K562 (cell line): ENCODE measurements around the gene RBFOX2. TPM values are rescaled to one million over a fixed set of nuclear protein-coding genes. Genes with fewer than 3 reads are reported as not detected.

Experiments
- ATAC-seq: fragments of 200-7000 bp; cut with Tn5 transposase; 3 replicates; pipeline ENCODE4 v1.9.1; 2020; ENCODE audit warnings: moderate library complexity
- BruUV-seq: library from RNA; stranded (reverse); fragments of 400-500 nt; replicated peaks from 2 replicates; lab custom pipeline; 2021; lab: Mats Ljungman, UMichigan
- CTCF ChIA-PET: fragments of 300-600 bp; formaldehyde crosslinking; extraction: SDS; loops from one replicate; lab custom pipeline; 2021; ENCODE audit warnings: low intra/inter-chr PET ratio; lab: Yijun Ruan, JAX
- POLR2A ChIA-PET: fragments of 300-600, 350-650 bp; sonication (Branson Sonifier 250); formaldehyde crosslinking; extraction: SDS; loops from one replicate; lab custom pipeline; 2021; ENCODE audit warnings: antibody characterized with exemption, inconsistent platforms; lab: Yijun Ruan, JAX
- DNase-seq, 4 experiments: peaks; one replicate each; pipeline versions ENCODE4 v3.0.0 to v3.0.0-alpha.2; 2011 to 2018; ENCODE audit warnings: low spot score in 3 of 4, mixed read lengths in 3 of 4; ENCODE audit errors: extremely low read depth in 1 of 4
- FAIRE-seq: peaks from 2 replicates; lab custom pipeline; 2011; peaks lifted over from hg19 to GRCh38; lab: Jason Lieb, UNC
- H2AFZ ChIP-seq: 2 replicates; pipeline ENCODE4 v1.6.0; 2011; ENCODE audit warnings: low read depth, low read length, control low read depth, inconsistent platforms
- H3K27ac ChIP-seq: fragments of 200-600 bp; 3 replicates; pipeline ENCODE4 v1.8.0; 2011; ENCODE audit warnings: low read depth, mild to moderate bottlenecking, control low read depth, inconsistent platforms, low read length, moderate library complexity, mixed read lengths; ENCODE audit errors: extremely low read depth
- H3K27me3 ChIP-seq, 2 experiments: fragments of 300-600 bp in 1 of 2; 2 replicates in 1 of 2; 3 replicates in 1 of 2; pipeline versions ENCODE4 v1.6.0 to v1.8.0; 2011; ENCODE audit warnings: inconsistent platforms in 2 of 2, low read length in 2 of 2, mild to moderate bottlenecking in 1 of 2, mixed read lengths in 1 of 2, moderate library complexity in 1 of 2; ENCODE audit not compliant: control insufficient read depth in 2 of 2, insufficient read depth in 2 of 2
- H3K36me3 ChIP-seq: fragments of 300-600 bp; 3 replicates; pipeline ENCODE4 v1.8.0; 2011; ENCODE audit warnings: mild to moderate bottlenecking, low read length, inconsistent platforms; ENCODE audit not compliant: control insufficient read depth, insufficient read depth
- H3K4me1 ChIP-seq, 2 experiments: fragments of 200-600 bp in 1 of 2; replicated peaks in 1 of 2; 2 replicates in 1 of 2; 3 replicates in 1 of 2; pipeline versions ENCODE4 v1.5.1 to v1.8.0; 2011; ENCODE audit warnings: inconsistent platforms in 2 of 2, low read length in 2 of 2, mild to moderate bottlenecking in 1 of 2, mixed read lengths in 1 of 2, moderate library complexity in 1 of 2; ENCODE audit not compliant: control insufficient read depth in 2 of 2, insufficient read depth in 2 of 2
- H3K4me2 ChIP-seq: 2 replicates; pipeline ENCODE4 v1.6.1; 2011; ENCODE audit warnings: low read length, control low read depth, inconsistent platforms, mixed read lengths; ENCODE audit not compliant: insufficient read depth
- H3K4me3 ChIP-seq: fragments of 200-600 bp; sonication (generic), shearing (Covaris generic); 2 replicates; pipeline ENCODE4 v1.5.1; 2016; ENCODE audit warnings: control low read depth, inconsistent platforms
- H3K79me2 ChIP-seq: fragments of 200-600 bp; 3 replicates; pipeline ENCODE4 v1.8.0; 2011; ENCODE audit warnings: low read length, inconsistent platforms; ENCODE audit not compliant: control insufficient read depth, insufficient read depth
- H3K9ac ChIP-seq, 2 experiments: 2 replicates each; pipeline versions ENCODE4 v1.6.0 to v1.6.1; 2011; ENCODE audit warnings: low read depth in 2 of 2, low read length in 2 of 2, control low read depth in 1 of 2, inconsistent platforms in 1 of 2, mild to moderate bottlenecking in 1 of 2, mixed read lengths in 1 of 2; ENCODE audit not compliant: insufficient read depth in 1 of 2
- H3K9me1 ChIP-seq: one replicate; pipeline ENCODE4 v1.6.0; 2011; ENCODE audit warnings: inconsistent platforms, mild to moderate bottlenecking, low read length, moderate library complexity; ENCODE audit not compliant: control insufficient read depth, insufficient read depth
- H3K9me3 ChIP-seq: replicated peaks from 2 replicates; pipeline ENCODE4 v1.5.1; 2011; ENCODE audit warnings: low read depth, low read length, inconsistent platforms; ENCODE audit not compliant: control insufficient read depth, insufficient read depth
- H4K20me1 ChIP-seq: replicated peaks from 2 replicates; pipeline ENCODE4 v1.6.1; 2011; ENCODE audit warnings: low read length, inconsistent platforms, mixed read lengths; ENCODE audit not compliant: control insufficient read depth, insufficient read depth
- ARID1B ChIP-seq: fragments of 450-650 bp; IDR thresholded peaks from 2 replicates; pipeline ENCODE4 v1.6.1; 2016; ENCODE audit warnings: antibody characterized with exemption, mild to moderate bottlenecking, inconsistent platforms
- CBFB ChIP-seq: sonication (generic); formaldehyde crosslinking; IDR thresholded peaks from 2 replicates; pipeline ENCODE4 v1.4.0; 2020; ENCODE audit warnings: mild to moderate bottlenecking, missing genetic modification reagents
- CEBPG ChIP-seq, 3 experiments: fragments of 200-800 bp in 1 of 3; sonication (Bioruptor generic) in 1 of 3; sonication (generic) in 1 of 3; formaldehyde crosslinking in 1 of 3; IDR thresholded peaks in 2 of 3; conservative IDR thresholded peaks in 1 of 3; 2 replicates each; pipeline versions ENCODE4 v1.6.1 to v1.8.0; 2016 to 2022; ENCODE audit warnings: missing compliant biosample characterization in 2 of 3, missing genetic modification characterization in 2 of 3, mild to moderate bottlenecking in 1 of 3, missing genetic modification reagents in 1 of 3
- MAZ ChIP-seq, 2 experiments: fragments of 450-650 bp in 1 of 2; sonication (generic) in 1 of 2; formaldehyde crosslinking; IDR thresholded peaks in 1 of 2; conservative IDR thresholded peaks in 1 of 2; 2 replicates each; pipeline versions ENCODE4 v1.4.0 to v1.5.0; 2020; ENCODE audit warnings: mild to moderate bottlenecking in 1 of 2, missing genetic modification reagents in 1 of 2
- SMARCE1 ChIP-seq: fragments of 450-650 bp; IDR thresholded peaks from 2 replicates; pipeline ENCODE4 v1.7.1; 2016; ENCODE audit warnings: mild to moderate bottlenecking
- SPI1 ChIP-seq: IDR thresholded peaks from 2 replicates; pipeline ENCODE4 v1.6.1; 2011; ENCODE audit warnings: low read depth, low read length, control low read depth, borderline replicate concordance
- SRSF3 ChIP-seq: fragments of 200-400 bp; formaldehyde crosslinking; IDR thresholded peaks from 2 replicates; pipeline ENCODE4 v1.6.1; 2016; ENCODE audit warnings: mild to moderate bottlenecking, low read length, moderate library complexity; ENCODE audit not compliant: insufficient read depth
- ZNF584 ChIP-seq: fragments of 200-800 bp; sonication (Bioruptor generic); IDR thresholded peaks from 2 replicates; pipeline ENCODE4 v1.6.1; 2016; ENCODE audit warnings: low read depth, mild to moderate bottlenecking, missing genetic modification characterization, missing compliant biosample characterization
- WGBS: fragments of 100-300 bp; shearing (Covaris generic); methylation state at CpG from one replicate; pipeline ENCODE4 v1.1.6; 2016; ENCODE audit warnings: low coverage, mixed read lengths; ENCODE audit not compliant: insufficient coverage; ENCODE audit errors: missing lambda C conversion rate; 5-methylcytosine and 5-hydroxymethylcytosine counted together
- in situ Hi-C: fragments of 300-500 bp; cut with MboI; formaldehyde crosslinking; loops from 4 replicates; pipeline ENCODE4 v1.15.0; 2018; ENCODE audit warnings: inconsistent platforms, mixed read lengths
- intact Hi-C: fragments of 100-400 bp; cut with micrococcal nuclease; formaldehyde crosslinking; loops from 2 replicates; pipeline ENCODE4 v1.14.2; 2022
- polyA plus RNA-seq, 8 experiments: library from polyadenylated mRNA; depleted of rRNA in 4 of 8; stranded (reverse) in 5 of 8; unstranded in 3 of 8; fragments of >200 nt; fragmentation: Nextera tagmentation in 2 of 8; fragmentation: Illumina TruSeq in 1 of 8; extraction: Ambion mirVana in 2 of 8; extraction: Trizol in 1 of 8; gene quantifications; 2 replicates each; pipeline versions ENCODE4 v1.2.1 to v1.2.3, GENCODE V29; 2011 to 2014; ENCODE audit warnings: inconsistent platforms in 1 of 8, missing spikeins in 1 of 8
- total RNA-seq, 7 experiments: library from RNA; depleted of rRNA in 6 of 7; stranded (reverse); fragments of >200 nt in 6 of 7; fragmentation: Illumina TruSeq in 2 of 7; extraction: Trizol in 2 of 7; gene quantifications; 2 replicates each; pipeline versions ENCODE4 v1.2.1 to v1.2.3, GENCODE V29; 2011 to 2021; ENCODE audit warnings: low replicate concordance in 1 of 7
- TF ChIP-seq, protein P1 (sequence below): sonication (generic); formaldehyde crosslinking; IDR thresholded peaks from 2 replicates; pipeline ENCODE4 v1.8.1; 2022; ENCODE audit warnings: missing genetic modification reagents
- TF ChIP-seq, protein P2 (sequence below), 2 experiments: fragments of 450-650 bp in 1 of 2; sonication (generic) in 1 of 2; formaldehyde crosslinking in 1 of 2; IDR thresholded peaks in 1 of 2; conservative IDR thresholded peaks in 1 of 2; 2 replicates each; pipeline versions ENCODE4 v1.6.1 to v1.8.1; 2016 to 2023; ENCODE audit warnings: mild to moderate bottlenecking in 2 of 2, moderate library complexity in 2 of 2, inconsistent platforms in 1 of 2, missing genetic modification reagents in 1 of 2
- TF ChIP-seq, protein P3 (sequence below): fragments of 250-450 bp; sonication (Bioruptor Pico); IDR thresholded peaks from 2 replicates; pipeline ENCODE4 v1.8.0; 2021; ENCODE audit warnings: moderate library complexity, mild to moderate bottlenecking, inconsistent platforms
- TF ChIP-seq, protein P4 (sequence below): fragments of 450-650 bp; IDR thresholded peaks from 2 replicates; pipeline ENCODE4 v1.6.1; 2018; ENCODE audit warnings: mild to moderate bottlenecking, low read depth; ENCODE audit not compliant: partially characterized antibody

Gene RBFOX2
- total and polyA plus RNA-seq, 9 of the 15 experiments (the other 6 are each of a cell fraction or from before 2014, with no cell fraction given) = 5.8 to 24.8 (median 14.2) TPM

DNA sequence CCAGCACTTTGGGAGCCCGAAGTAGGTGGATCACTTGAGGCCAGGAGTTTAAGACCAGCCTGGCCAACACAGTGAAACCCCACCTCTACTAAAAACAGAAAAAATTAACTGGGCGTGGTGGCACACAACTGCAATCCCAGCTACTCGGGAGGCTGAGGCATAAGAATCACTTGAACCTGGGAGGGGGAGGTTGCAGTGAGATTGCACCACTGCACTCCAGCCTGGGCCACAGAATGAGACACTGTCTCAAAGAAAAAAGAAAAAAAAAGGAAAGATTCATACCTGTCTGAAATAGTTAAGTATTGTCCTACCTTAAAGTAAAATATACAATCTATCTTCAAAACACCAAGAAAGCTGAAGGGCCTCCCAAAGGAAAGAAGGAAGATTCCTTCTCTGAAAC is 20.1 kb downstream of the RBFOX2 start:
- H3K27ac ChIP-seq = peak overlapping the region; percentile 40; the same call in 1 of the 3 replicates
- CTCF ChIA-PET = no interaction called here
- peak; percentile 63 for ATAC-seq
- H4K20me1 ChIP-seq = peaks cover 12% of the 10 kb centered on the region
- intact Hi-C loops (loop anchor here (10.0 kb wide), 1 partner anchor 56 kb away; no protein-coding TSS in a partner anchor), in situ Hi-C loops (no loop called here)
- no peak for FAIRE-seq
- H3K27me3 ChIP-seq = no peaks in the 10 kb centered on the region
- H3K9me1 ChIP-seq = no peaks in the 10 kb centered on the region
- H3K4me2 ChIP-seq = no peak overlapping the region
- H3K4me3 ChIP-seq = no peak overlapping the region
- POLR2A ChIA-PET = interaction anchor here (0.7 to 1.5 kb wide), 3 partner anchors 9 to 19 kb away, joined by 3 read pairs; no protein-coding TSS in a partner anchor
- no peaks in the 10 kb centered on the region for H3K9me3 ChIP-seq
- WGBS = 30% methylated on average over 3 of the region's 3 CpGs
- H3K36me3 ChIP-seq = no peaks in the 10 kb centered on the region
- TF ChIP-seq ARID1B (peak; percentile 9; the same call in 1 of the 2 replicates), SRSF3 (no peak), ZNF584 (CRISPR knock-in tag) (0 out of 2 replicates have a peak, but pooled peaks have one; percentile 4), SPI1 (no peak), CEBPG (CRISPR knock-in tag; IDR thresholded peaks at IDR 0.05) (peak; percentile 83), CEBPG (tag; conservative IDR thresholded peaks at IDR 0.05 in 1 of 2, IDR thresholded peaks at IDR 0.05 in 1 of 2) (peak; percentile 35 to 76), CBFB (no peak), SMARCE1 (peak; percentile 29; the same call in 1 of the 2 replicates), MAZ (CRISPR knock-in tag; conservative IDR thresholded peaks at IDR 0.05 in 1 of 2, IDR thresholded peaks at IDR 0.05 in 1 of 2) (0 out of 4 replicates have a peak, but pooled peaks of 1 of the 2 experiments have one; percentile 12)
- TF ChIP-seq, protein P1, sequence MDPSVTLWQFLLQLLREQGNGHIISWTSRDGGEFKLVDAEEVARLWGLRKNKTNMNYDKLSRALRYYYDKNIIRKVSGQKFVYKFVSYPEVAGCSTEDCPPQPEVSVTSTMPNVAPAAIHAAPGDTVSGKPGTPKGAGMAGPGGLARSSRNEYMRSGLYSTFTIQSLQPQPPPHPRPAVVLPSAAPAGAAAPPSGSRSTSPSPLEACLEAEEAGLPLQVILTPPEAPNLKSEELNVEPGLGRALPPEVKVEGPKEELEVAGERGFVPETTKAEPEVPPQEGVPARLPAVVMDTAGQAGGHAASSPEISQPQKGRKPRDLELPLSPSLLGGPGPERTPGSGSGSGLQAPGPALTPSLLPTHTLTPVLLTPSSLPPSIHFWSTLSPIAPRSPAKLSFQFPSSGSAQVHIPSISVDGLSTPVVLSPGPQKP (CRISPR knock-in tag) = no peak
- TF ChIP-seq, protein P2, sequence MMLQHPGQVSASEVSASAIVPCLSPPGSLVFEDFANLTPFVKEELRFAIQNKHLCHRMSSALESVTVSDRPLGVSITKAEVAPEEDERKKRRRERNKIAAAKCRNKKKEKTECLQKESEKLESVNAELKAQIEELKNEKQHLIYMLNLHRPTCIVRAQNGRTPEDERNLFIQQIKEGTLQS (IDR thresholded peaks at IDR 0.05) = peak; percentile 28; the same call in 1 of the 2 replicates
- TF ChIP-seq, protein P2 (CRISPR knock-in tag; conservative IDR thresholded peaks at IDR 0.05) = no peak
- TF ChIP-seq, protein P3, sequence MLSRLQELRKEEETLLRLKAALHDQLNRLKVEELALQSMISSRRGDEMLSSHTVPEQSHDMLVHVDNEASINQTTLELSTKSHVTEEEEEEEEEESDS = no peak
- TF ChIP-seq, protein P4, sequence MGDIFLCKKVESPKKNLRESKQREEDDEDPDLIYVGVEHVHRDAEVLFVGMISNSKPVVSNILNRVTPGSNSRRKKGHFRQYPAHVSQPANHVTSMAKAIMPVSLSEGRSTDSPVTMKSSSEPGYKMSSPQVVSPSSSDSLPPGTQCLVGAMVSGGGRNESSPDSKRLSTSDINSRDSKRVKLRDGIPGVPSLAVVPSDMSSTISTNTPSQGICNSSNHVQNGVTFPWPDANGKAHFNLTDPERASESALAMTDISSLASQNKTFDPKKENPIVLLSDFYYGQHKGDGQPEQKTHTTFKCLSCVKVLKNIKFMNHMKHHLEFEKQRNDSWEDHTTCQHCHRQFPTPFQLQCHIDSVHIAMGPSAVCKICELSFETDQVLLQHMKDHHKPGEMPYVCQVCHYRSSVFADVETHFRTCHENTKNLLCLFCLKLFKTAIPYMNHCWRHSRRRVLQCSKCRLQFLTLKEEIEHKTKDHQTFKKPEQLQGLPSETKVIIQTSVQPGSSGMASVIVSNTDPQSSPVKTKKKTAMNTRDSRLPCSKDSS = no peak
- no peak for DNase-seq
- H3K79me2 ChIP-seq = peaks cover 46% of the 10 kb centered on the region
- BruUV-seq = no TSS peak
- no peak overlapping the region for H2AFZ ChIP-seq
- peaks cover 11 to 26% of the 10 kb centered on the region in 2 experiments; a peak in 3 of 5 replicates for H3K4me1 ChIP-seq
- no peak overlapping the region for H3K9ac ChIP-seq
